Measurements from ENCODE around the gene ANK2.

The ANK2 gene

DNA sequence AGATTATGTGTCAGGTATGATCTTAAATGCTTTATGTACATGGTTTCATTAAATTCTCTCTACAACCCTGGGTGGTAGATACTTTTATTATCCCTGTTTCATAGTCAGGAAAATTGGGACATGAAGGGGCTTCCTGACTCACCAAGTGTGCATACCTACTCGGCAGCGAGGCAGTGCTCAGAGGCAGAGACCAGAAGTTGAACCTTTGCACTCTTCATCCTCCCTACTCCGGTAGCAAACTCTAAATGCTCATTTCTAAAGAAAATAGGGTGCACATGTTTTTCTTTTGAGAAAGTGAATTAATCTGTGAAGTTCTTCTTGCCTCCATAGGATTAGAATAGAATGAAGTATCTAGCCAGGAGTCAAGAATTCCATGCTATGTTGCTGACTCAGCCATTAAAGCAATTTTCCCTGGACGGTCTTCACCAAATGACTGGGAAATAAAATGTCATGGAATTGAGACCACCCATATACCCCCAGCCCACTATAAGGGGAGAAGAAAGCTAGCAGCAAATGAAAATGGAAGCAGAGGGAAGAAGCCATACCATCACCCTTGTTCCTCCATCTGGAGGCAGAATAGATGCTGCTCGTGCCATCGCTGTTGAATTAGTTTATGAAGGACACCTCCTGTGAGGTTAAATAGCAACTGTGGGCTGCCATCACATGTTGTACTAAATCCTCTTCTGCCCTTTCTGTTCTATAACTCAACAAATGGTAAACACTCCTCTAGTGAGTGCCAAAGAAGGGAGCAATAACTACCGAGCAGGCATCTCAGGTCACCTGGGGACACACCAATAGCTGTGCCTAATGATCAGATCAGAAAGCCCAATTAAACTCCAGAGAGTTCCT is 356.6 kb downstream of the ANK2 start:
- DNase-seq, result no peak

DNA sequence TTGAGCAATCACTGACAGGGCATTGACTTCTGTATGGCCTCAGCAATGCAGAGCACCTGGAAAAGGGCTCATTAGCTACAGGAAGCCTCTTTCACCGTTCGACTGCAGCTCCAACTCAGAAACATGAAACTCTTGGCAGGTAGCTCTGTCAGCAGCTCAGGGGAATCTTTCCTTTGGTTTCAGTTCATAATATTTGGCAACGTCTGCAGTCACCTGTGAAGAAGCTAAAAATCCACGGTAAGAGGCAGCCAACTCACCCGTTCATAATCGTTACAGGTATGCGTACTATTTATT is 357.2 kb downstream of the ANK2 start:
- no peak for DNase-seq

DNA sequence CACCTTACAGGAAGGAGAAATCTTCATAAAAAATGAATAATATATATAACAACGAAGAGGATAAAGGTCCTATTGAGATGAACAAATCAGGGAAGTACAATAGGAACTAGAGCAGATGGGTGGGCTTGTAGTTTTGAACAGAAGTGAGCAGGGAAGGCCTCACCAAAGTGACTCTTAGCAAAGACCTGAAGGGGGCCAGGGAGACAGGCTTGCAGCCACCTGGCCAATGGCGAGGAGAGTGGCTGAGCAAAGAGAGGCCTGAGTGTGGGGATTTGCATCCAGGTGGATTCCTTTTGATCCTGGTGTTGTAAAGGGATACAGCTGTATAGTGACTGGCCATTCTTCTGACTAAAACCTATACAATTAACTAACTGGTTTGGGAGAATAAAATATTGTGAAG is 358.0 kb downstream of the ANK2 start:
- peak; percentile 19 for DNase-seq

GRCh38 chr4:113409181-113409580 is 359.7 kb downstream of the ANK2 start:
- DNase-seq, result no peak

DNA sequence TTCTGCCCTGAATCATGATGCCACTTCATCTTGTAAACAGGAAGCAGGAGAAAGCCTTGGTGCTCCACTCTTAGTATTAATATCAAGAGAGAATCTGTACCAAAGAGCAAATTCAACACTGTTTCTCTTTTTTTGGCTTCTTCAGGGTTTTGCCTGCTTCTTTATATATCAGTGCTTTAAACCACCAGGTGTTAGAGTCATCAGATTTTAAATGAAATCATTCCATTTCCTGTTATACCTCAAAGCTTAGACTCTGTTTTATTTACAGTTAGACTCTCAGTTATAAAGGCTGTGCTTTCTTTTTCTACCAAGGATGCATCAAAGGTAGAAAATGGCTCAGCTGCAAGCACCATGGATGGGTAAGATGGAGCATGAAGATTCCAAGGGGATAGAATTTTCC is 361.2 kb downstream of the ANK2 start:
- no peak for DNase-seq

GRCh38 chr4:113411496-113411938 is 362.1 kb downstream of the ANK2 start:
- no peak for DNase-seq

GRCh38 chr4:113419631-113420030 is 370.2 kb downstream of the ANK2 start:
- no peak for DNase-seq

GRCh38 chr4:113420938-113421337 is 371.5 kb downstream of the ANK2 start:
- no peak for DNase-seq

DNA sequence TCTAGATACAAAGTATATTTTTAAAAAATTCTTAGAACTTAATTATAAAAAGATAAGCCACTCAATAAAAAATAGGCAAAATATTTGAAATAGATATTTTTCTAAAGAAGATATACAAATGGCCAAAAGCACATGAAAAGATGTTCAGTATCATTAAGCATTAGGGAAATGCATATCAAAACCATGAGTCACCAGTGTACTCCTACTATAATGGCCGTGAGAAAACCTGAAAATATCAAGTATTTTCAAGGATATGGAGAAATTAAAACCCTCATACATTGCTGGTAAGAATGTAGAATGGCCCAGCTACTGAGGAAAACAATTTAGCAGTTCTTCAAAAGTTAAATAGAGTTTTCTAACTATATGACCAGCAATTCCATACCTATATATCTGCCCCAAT is 374.2 kb downstream of the ANK2 start:
- DNase-seq, result no peak

DNA sequence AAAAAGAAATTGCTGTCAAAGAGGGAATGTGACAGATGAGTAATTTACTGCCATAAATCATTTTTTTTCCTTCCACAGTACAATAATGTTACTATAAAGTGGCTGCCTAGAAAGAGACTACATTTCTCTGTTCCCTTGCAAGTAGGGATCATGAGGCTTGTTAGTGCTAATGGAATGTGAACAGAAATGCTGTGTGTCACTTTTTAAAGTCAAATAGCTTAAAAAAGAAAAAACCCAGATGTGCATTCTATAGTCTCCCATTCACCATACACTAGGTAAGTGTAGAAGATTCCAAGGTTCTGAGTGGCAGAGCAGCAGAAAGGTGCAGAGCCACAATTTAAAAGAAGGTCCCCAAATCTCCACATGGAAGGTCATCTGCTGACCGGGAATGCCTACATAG is 383.7 kb downstream of the ANK2 start:
- DNase-seq, result no peak

All from SHP77 treated with DMSO at 0.1 percent for 48 hours (cell line).